Activated CD8-positive, alpha-beta memory T cell treated with anti-CD3 and anti-CD28 coated beads for 48 hours (primary cell): ENCODE data around the gene SVIL.

Experiments
- DNase-seq, 3 experiments: peaks; one replicate each; pipeline ENCODE4 v3.0.0-alpha.2; 2020; ENCODE audit warnings: low read depth in 2 of 3, low spot score in 2 of 3

Gene SVIL

GRCh38 chr10:29430101-29430500 lies 204.7 kb downstream of the SVIL start:
- DNase-seq, result no peak

- no peak for DNase-seq
Observed at GRCh38 chr10:29428486-29428885, 206.3 kb downstream of the SVIL start.

- DNase-seq, result no peak
Observed at GRCh38 chr10:29427667-29428066, 207.1 kb downstream of the SVIL start.

GRCh38 chr10:29426420-29426819 lies 208.4 kb downstream of the SVIL start:
- DNase-seq, result no peak

GRCh38 chr10:29424017-29424416 lies 210.8 kb downstream of the SVIL start:
- no peak for DNase-seq

GRCh38 chr10:29420744-29421143 lies 214.0 kb downstream of the SVIL start:
- DNase-seq, result no peak

- DNase-seq, result no peak
Observed at GRCh38 chr10:29417324-29417723, 217.4 kb downstream of the SVIL start.

GRCh38 chr10:29415876-29416275 lies 218.9 kb downstream of the SVIL start:
- no peak for DNase-seq

GRCh38 chr10:29414501-29414900 lies 220.3 kb downstream of the SVIL start:
- no peak for DNase-seq

GRCh38 chr10:29412485-29412884 lies 222.3 kb downstream of the SVIL start:
- no peak for DNase-seq

- no peak for DNase-seq
Observed at GRCh38 chr10:29411666-29412315, 223.0 kb downstream of the SVIL start.

GRCh38 chr10:29409241-29410054 lies 225.3 kb downstream of the SVIL start:
- DNase-seq, result peak in 2 of 3 experiments; percentile 13 to 23

- DNase-seq, result no peak
Observed at GRCh38 chr10:29408847-29409240, 225.9 kb downstream of the SVIL start.
